GM12873 (cell line): ENCODE results near the gene ASXL3.

ENCODE experiments used
- CTCF ChIP-seq: IDR thresholded peaks from 2 replicates; pipeline ENCODE4 v1.5.1; 2012; ENCODE audit warnings: low read depth, mild to moderate bottlenecking, moderate library complexity, low read length, control low read depth; ENCODE audit not compliant: insufficient read depth; ENCODE audit errors: missing control alignments

Gene ASXL3

GRCh38 chr18:33630476-33630875 is 52.5 kb downstream of the ASXL3 start:
- no peak for TF ChIP-seq CTCF

- no peak for TF ChIP-seq CTCF
These were observed 63.1 kb downstream of the ASXL3 start for GRCh38 chr18:33641141-33641540.

GRCh38 chr18:33644494-33644893 is 66.5 kb downstream of the ASXL3 start:
- TF ChIP-seq CTCF: no peak

- TF ChIP-seq CTCF: no peak
These were observed 69.3 kb downstream of the ASXL3 start for GRCh38 chr18:33647365-33647764.

GRCh38 chr18:33652635-33653034 is 74.6 kb downstream of the ASXL3 start:
- TF ChIP-seq CTCF: no peak

- TF ChIP-seq CTCF: no peak
These were observed 75.2 kb downstream of the ASXL3 start for GRCh38 chr18:33653231-33653630.

- TF ChIP-seq CTCF: no peak
These were observed 79.0 kb downstream of the ASXL3 start for GRCh38 chr18:33656889-33657448.
